GM12878 (cell line): ENCODE measurements around the gene DDIT4. TPM values are rescaled to one million over a fixed set of nuclear protein-coding genes. Genes with fewer than 3 reads are reported as not detected.

ENCODE experiments used
- ATAC-seq: fragments of 200-7000 bp; cut with Tn5 transposase; 3 replicates; pipeline ENCODE4 v1.9.1; 2020; ENCODE audit warnings: mild to moderate bottlenecking, moderate library complexity
- BruUV-seq: library from RNA; stranded (reverse); fragments of 400-500 nt; replicated peaks from 2 replicates; lab custom pipeline; 2021; lab: Mats Ljungman, UMichigan
- CTCF ChIA-PET: fragments of 300-600 bp; sonication (Branson Sonifier 250); formaldehyde crosslinking; extraction: SDS; loops from one replicate; lab custom pipeline; 2021; ENCODE audit warnings: inconsistent platforms; lab: Yijun Ruan, JAX
- POLR2A ChIA-PET: fragments of 350-600 bp; formaldehyde crosslinking; extraction: SDS; loops from one replicate; lab custom pipeline; 2021; ENCODE audit warnings: inconsistent platforms; lab: Charles Lee
- RAD21 ChIA-PET: fragments of 300-600 bp; sonication (Branson Sonifier 250); formaldehyde crosslinking; loops from one replicate; lab custom pipeline; 2023; ENCODE audit warnings: antibody characterized with exemption; ENCODE audit not compliant: unreplicated experiment; lab: Charles Lee
- SMC1A ChIA-PET: fragments of 300-600 bp; sonication (Branson Sonifier 250); formaldehyde crosslinking; loops from one replicate; lab custom pipeline; 2023; ENCODE audit not compliant: unreplicated experiment, uncharacterized antibody; lab: Charles Lee
- DNase-seq: peaks from one replicate; pipeline ENCODE4 v3.0.0-alpha.2; 2011; ENCODE audit warnings: low read depth, low spot score
- FAIRE-seq: peaks from 3 replicates; lab custom pipeline; 2011; peaks lifted over from hg19 to GRCh38; lab: Jason Lieb, UNC
- H2AFZ ChIP-seq: 2 replicates; pipeline ENCODE4 v1.6.0; 2011; ENCODE audit warnings: low read depth, low read length, control low read depth; ENCODE audit not compliant: control insufficient read depth
- H3K27ac ChIP-seq: 2 replicates; pipeline ENCODE4 v1.5.1; 2011; ENCODE audit warnings: control low read depth; ENCODE audit not compliant: control insufficient read depth, insufficient read depth
- H3K27me3 ChIP-seq, 2 experiments: replicated peaks in 1 of 2; 2 replicates each; pipeline versions ENCODE4 v1.6.0 to v1.6.1; 2011; ENCODE audit warnings: low read length in 1 of 2; ENCODE audit not compliant: control insufficient read depth in 2 of 2, insufficient read depth in 2 of 2
- H3K36me3 ChIP-seq, 2 experiments: 2 replicates each; pipeline ENCODE4 v1.5.1; 2011; ENCODE audit warnings: low read length in 1 of 2; ENCODE audit not compliant: control insufficient read depth in 2 of 2, insufficient read depth in 2 of 2
- H3K4me1 ChIP-seq: 2 replicates; pipeline ENCODE4 v1.6.1; 2011; ENCODE audit warnings: mild to moderate bottlenecking, low read length, moderate library complexity, mixed read lengths; ENCODE audit not compliant: control insufficient read depth, insufficient read depth
- H3K4me2 ChIP-seq: 2 replicates; pipeline ENCODE4 v1.6.0; 2011; ENCODE audit warnings: control low read depth; ENCODE audit not compliant: control insufficient read depth, insufficient read depth
- H3K4me3 ChIP-seq: fragments of 200-600 bp; sonication (generic); 2 replicates; pipeline ENCODE4 v1.5.1; 2016
- H3K79me2 ChIP-seq: 2 replicates; pipeline ENCODE4 v1.6.0; 2011; ENCODE audit warnings: low read length; ENCODE audit not compliant: control insufficient read depth, insufficient read depth
- H3K9ac ChIP-seq: 2 replicates; pipeline ENCODE4 v1.8.0; 2011; ENCODE audit warnings: low read length, control low read depth, mixed read lengths; ENCODE audit not compliant: control insufficient read depth, insufficient read depth
- H3K9me3 ChIP-seq: replicated peaks from 3 replicates; pipeline ENCODE4 v1.5.1; 2011; ENCODE audit warnings: mild to moderate bottlenecking, low read length; ENCODE audit not compliant: control insufficient read depth, insufficient read depth
- H4K20me1 ChIP-seq: 2 replicates; pipeline ENCODE4 v1.6.0; 2011; ENCODE audit not compliant: control insufficient read depth, insufficient read depth
- BCL11A ChIP-seq: IDR thresholded peaks from 2 replicates; pipeline ENCODE4 v1.6.1; 2011; ENCODE audit warnings: low read depth, low read length
- BRCA1 ChIP-seq: IDR thresholded peaks from 2 replicates; pipeline ENCODE4 v1.6.1; 2011; ENCODE audit warnings: low read depth, low read length, improper control_type of control experiment
- CBX3 ChIP-seq: fragments of 200-600 bp; sonication (generic); IDR thresholded peaks from 2 replicates; pipeline ENCODE4 v1.6.1; 2016; ENCODE audit warnings: low read depth, borderline replicate concordance
- CEBPB ChIP-seq, 2 experiments: fragments of 150-350 bp in 1 of 2; IDR thresholded peaks; 2 replicates each; pipeline ENCODE4 v1.6.1; 2012 to 2014; ENCODE audit warnings: low read depth in 2 of 2, low read length in 2 of 2, borderline replicate concordance in 1 of 2, inconsistent platforms in 1 of 2
- HDAC2 ChIP-seq: fragments of 200-600 bp; sonication (generic); IDR thresholded peaks from 2 replicates; pipeline ENCODE4 v1.6.1; 2017
- HDAC6 ChIP-seq: fragments of 200-600 bp; sonication (generic); IDR thresholded peaks from one replicate; pipeline ENCODE4 v1.8.0; 2017; ENCODE audit warnings: antibody characterized with exemption; ENCODE audit not compliant: unreplicated experiment
- KDM1A ChIP-seq: fragments of 200-600 bp; sonication (generic); IDR thresholded peaks from 2 replicates; pipeline ENCODE4 v1.6.1; 2016; ENCODE audit warnings: borderline replicate concordance
- PML ChIP-seq: IDR thresholded peaks from 2 replicates; pipeline ENCODE4 v1.6.1; 2012; ENCODE audit warnings: low read length, inconsistent platforms
- TAF1 ChIP-seq: IDR thresholded peaks from 2 replicates; pipeline ENCODE4 v1.6.1; 2011; ENCODE audit warnings: mild to moderate bottlenecking, low read depth, low read length, borderline replicate concordance
- WGBS: methylation state at CpG from one replicate; pipeline ENCODE4 v1.1.6; 2016; ENCODE audit warnings: low lambda C conversion rate; ENCODE audit not compliant: insufficient replicate concordance, insufficient coverage; ENCODE audit errors: missing lambda C conversion rate; 5-methylcytosine and 5-hydroxymethylcytosine counted together
- in situ Hi-C: fragments of 300-500 bp; cut with MboI; formaldehyde crosslinking; loops from 9 replicates; pipeline ENCODE4 v1.14.3; 2018; ENCODE audit warnings: mixed read lengths
- intact Hi-C: fragments of 100-400 bp; cut with micrococcal nuclease; formaldehyde crosslinking; loops from one replicate; pipeline ENCODE4 v1.14.2; 2022; ENCODE audit not compliant: unreplicated experiment
- polyA plus RNA-seq, 11 experiments: library from polyadenylated mRNA; depleted of rRNA in 4 of 11; unstranded in 6 of 11; stranded (reverse) in 5 of 11; fragments of >200 nt; fragmentation: Nextera tagmentation in 4 of 11; fragmentation: Illumina TruSeq in 1 of 11; extraction: Ambion mirVana in 4 of 11; extraction: Trizol in 1 of 11; gene quantifications; 1 replicate in 1 of 11; 2 replicates in 10 of 11; pipeline versions ENCODE4 v1.2.1 to v1.2.3, GENCODE V29; 2011 to 2016; ENCODE audit warnings: inconsistent platforms in 2 of 11, missing spikeins in 2 of 11, low read depth in 1 of 11
- total RNA-seq, 4 experiments: library from RNA; depleted of rRNA in 3 of 4; stranded (reverse); fragments of >200 nt in 3 of 4; fragmentation: Illumina TruSeq in 1 of 4; extraction: Trizol in 1 of 4; gene quantifications; 2 replicates each; pipeline versions ENCODE4 v1.2.1 to v1.2.3, GENCODE V29; 2013 to 2021
- TF ChIP-seq, protein P1 (sequence below): IDR thresholded peaks from 2 replicates; pipeline ENCODE4 v1.6.1; 2011; ENCODE audit warnings: low read depth, low read length, improper control_type of control experiment, borderline replicate concordance
- TF ChIP-seq, protein P2 (sequence below): fragments of 450-650 bp; IDR thresholded peaks from 2 replicates; pipeline ENCODE4 v1.6.1; 2018; ENCODE audit warnings: mild to moderate bottlenecking, low read depth, moderate library complexity; ENCODE audit not compliant: partially characterized antibody

The DDIT4 gene
- total and polyA plus RNA-seq, 10 of the 15 experiments (the other 5 are each of a cell fraction or from before 2014, with no cell fraction given): 2.1 to 277 (median 183) TPM

DNA sequence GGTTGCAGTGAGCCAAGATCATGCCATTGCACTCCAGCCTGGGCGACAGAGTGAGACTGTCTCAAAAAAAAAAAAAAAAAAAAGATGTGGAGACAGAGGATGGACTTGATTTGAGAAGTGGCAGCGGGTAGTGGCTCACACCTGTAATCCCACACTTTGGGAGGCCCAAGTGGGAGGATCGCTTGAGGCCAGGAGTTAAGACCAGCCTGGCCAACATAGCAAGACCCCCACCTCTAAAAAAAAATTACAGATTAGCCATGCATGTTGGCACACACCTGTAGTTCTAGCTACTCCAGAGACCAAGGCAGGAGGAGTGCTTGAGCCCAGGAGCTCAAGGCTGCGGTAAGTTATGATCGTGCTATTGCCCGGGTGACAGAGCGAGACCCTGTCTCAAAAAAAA is 33.4 kb upstream of the DDIT4 start:
- no peak overlapping the region for H3K9ac ChIP-seq
- no peaks in the 10 kb centered on the region for H3K79me2 ChIP-seq
- TF ChIP-seq HDAC6 (no peak), CBX3 (no peak), BCL11A (no peak)
- TF ChIP-seq, protein P1, sequence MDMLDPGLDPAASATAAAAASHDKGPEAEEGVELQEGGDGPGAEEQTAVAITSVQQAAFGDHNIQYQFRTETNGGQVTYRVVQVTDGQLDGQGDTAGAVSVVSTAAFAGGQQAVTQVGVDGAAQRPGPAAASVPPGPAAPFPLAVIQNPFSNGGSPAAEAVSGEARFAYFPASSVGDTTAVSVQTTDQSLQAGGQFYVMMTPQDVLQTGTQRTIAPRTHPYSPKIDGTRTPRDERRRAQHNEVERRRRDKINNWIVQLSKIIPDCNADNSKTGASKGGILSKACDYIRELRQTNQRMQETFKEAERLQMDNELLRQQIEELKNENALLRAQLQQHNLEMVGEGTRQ: no peak
- ChIA-PET RAD21 (interaction anchor here (0.6 to 1.3 kb wide), 2 partner anchors 8 to 17 kb away, joined by 3 read pairs; no protein-coding TSS in a partner anchor), POLR2A (interaction anchor here (0.6 kb wide), 1 partner anchor 17 kb away, joined by 4 read pairs; no protein-coding TSS in a partner anchor), CTCF (interaction anchor here (1.2 kb wide), 1 partner anchor 18 kb away, joined by 5 read pairs; no protein-coding TSS in a partner anchor), SMC1A (interaction anchor here (1.8 kb wide), 1 partner anchor 34 kb away, joined by 7 read pairs; the partner anchor contains the start of gene DDIT4)
- no peaks in the 10 kb centered on the region for H3K27me3 ChIP-seq
- no peaks in the 10 kb centered on the region for H4K20me1 ChIP-seq
- no TSS peak for BruUV-seq
- H3K4me1 ChIP-seq: peaks cover 35% of the 10 kb centered on the region
- in situ Hi-C loops: no loop called here
- no peak overlapping the region for H3K27ac ChIP-seq
- intact Hi-C loops: no loop called here
- FAIRE-seq (no peak), DNase-seq (no peak), ATAC-seq (no peak)
- no peaks in the 10 kb centered on the region for H3K9me3 ChIP-seq
- 93% methylated on average over 6 of the region's 7 CpGs for WGBS
- H3K36me3 ChIP-seq: no peaks in the 10 kb centered on the region; a peak in 2 of 4 replicates
- no peak overlapping the region for H3K4me3 ChIP-seq
- H3K4me2 ChIP-seq: no peak overlapping the region
- no peak overlapping the region for H2AFZ ChIP-seq

DNA sequence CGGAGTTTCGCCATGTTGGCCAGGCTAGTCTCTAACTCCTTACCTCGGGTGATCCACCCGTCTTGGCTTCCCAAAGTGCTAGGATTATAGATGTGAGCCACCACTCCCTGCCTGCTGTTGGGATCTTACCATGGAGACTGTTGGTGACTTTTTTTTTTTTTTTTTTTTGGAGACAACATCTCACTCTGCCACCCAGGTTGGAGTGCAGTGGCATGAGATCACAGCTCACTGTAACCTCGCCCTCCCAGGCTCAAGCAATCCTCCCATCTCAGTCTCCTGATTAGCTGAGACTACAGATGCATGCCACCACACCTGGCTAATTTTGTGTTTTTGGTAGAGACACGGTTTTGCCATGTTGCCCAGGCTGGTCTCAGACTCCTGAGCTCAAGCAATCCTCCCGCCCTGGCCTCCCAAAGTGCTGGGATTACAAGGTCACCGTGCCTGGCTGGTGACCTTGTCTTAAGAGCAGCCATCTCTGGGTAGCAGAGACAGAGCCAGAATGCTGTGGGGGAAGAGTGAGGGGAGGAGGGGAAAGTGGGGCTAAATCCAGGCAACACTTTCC is 32.0 kb upstream of the DDIT4 start:
- no peaks in the 10 kb centered on the region for H3K9me3 ChIP-seq
- no peaks in the 10 kb centered on the region for H3K27me3 ChIP-seq
- H2AFZ ChIP-seq: no peak overlapping the region
- H3K27ac ChIP-seq: no peak overlapping the region
- H3K79me2 ChIP-seq: no peaks in the 10 kb centered on the region
- no peak overlapping the region for H3K4me2 ChIP-seq
- no peak for ATAC-seq
- intact Hi-C loops: no loop called here
- ChIA-PET SMC1A (interaction anchor here (0.7 to 1.8 kb wide), 8 partner anchors 15 to 116 kb away, joined by 3 to 7 read pairs (median 3); partner anchors contain the start of gene DDIT4), RAD21 (interaction anchor here (0.7 to 10.5 kb wide), 4 partner anchors 13 to 90 kb away, joined by 3 to 185 read pairs (median 4); no protein-coding TSS in a partner anchor), POLR2A (interaction anchor here (0.7 to 2.1 kb wide), 5 partner anchors 9 to 93 kb away, joined by 3 to 7 read pairs (median 3); partner anchors contain the start of genes ANAPC16 and ASCC1), CTCF (interaction anchor here (0.6 to 1.4 kb wide), 8 partner anchors 12 to 255 kb away, joined by 3 to 5 read pairs (median 4); no protein-coding TSS in a partner anchor)
- no peak overlapping the region for H3K9ac ChIP-seq
- no peaks in the 10 kb centered on the region for H4K20me1 ChIP-seq
- no TSS peak for BruUV-seq
- no peak for FAIRE-seq
- no peak overlapping the region for H3K4me3 ChIP-seq
- in situ Hi-C loops: no loop called here
- WGBS: 86% methylated on average over 8 of the region's 8 CpGs
- H3K4me1 ChIP-seq: peaks cover 46% of the 10 kb centered on the region
- H3K36me3 ChIP-seq: no peaks in the 10 kb centered on the region
- DNase-seq: no peak
- TF ChIP-seq CEBPB (IDR thresholded peaks at IDR 0.05; ENCODE audit: borderline replicate concordance in 1 of 2, low read depth in 2 of 2, low read length in 2 of 2) (no peak), TAF1 (no peak), HDAC2 (no peak), PML (no peak), KDM1A (no peak), BRCA1 (no peak)
- TF ChIP-seq, protein P2, sequence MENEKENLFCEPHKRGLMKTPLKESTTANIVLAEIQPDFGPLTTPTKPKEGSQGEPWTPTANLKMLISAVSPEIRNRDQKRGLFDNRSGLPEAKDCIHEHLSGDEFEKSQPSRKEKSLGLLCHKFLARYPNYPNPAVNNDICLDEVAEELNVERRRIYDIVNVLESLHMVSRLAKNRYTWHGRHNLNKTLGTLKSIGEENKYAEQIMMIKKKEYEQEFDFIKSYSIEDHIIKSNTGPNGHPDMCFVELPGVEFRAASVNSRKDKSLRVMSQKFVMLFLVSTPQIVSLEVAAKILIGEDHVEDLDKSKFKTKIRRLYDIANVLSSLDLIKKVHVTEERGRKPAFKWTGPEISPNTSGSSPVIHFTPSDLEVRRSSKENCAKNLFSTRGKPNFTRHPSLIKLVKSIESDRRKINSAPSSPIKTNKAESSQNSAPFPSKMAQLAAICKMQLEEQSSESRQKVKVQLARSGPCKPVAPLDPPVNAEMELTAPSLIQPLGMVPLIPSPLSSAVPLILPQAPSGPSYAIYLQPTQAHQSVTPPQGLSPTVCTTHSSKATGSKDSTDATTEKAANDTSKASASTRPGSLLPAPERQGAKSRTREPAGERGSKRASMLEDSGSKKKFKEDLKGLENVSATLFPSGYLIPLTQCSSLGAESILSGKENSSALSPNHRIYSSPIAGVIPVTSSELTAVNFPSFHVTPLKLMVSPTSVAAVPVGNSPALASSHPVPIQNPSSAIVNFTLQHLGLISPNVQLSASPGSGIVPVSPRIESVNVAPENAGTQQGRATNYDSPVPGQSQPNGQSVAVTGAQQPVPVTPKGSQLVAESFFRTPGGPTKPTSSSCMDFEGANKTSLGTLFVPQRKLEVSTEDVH: no peak
- TF ChIP-seq, protein P1: no peak
